Measurements from ENCODE around the gene KCNH4. TPM values are rescaled to one million over a fixed set of nuclear protein-coding genes. Genes with fewer than 3 reads are reported as not detected.

Gene KCNH4
- total and polyA plus RNA-seq, 9 of the 15 experiments (the other 6 are each of a cell fraction or from before 2014, with no cell fraction given), result 0.10 to 1.8 (median 0.50) TPM

DNA sequence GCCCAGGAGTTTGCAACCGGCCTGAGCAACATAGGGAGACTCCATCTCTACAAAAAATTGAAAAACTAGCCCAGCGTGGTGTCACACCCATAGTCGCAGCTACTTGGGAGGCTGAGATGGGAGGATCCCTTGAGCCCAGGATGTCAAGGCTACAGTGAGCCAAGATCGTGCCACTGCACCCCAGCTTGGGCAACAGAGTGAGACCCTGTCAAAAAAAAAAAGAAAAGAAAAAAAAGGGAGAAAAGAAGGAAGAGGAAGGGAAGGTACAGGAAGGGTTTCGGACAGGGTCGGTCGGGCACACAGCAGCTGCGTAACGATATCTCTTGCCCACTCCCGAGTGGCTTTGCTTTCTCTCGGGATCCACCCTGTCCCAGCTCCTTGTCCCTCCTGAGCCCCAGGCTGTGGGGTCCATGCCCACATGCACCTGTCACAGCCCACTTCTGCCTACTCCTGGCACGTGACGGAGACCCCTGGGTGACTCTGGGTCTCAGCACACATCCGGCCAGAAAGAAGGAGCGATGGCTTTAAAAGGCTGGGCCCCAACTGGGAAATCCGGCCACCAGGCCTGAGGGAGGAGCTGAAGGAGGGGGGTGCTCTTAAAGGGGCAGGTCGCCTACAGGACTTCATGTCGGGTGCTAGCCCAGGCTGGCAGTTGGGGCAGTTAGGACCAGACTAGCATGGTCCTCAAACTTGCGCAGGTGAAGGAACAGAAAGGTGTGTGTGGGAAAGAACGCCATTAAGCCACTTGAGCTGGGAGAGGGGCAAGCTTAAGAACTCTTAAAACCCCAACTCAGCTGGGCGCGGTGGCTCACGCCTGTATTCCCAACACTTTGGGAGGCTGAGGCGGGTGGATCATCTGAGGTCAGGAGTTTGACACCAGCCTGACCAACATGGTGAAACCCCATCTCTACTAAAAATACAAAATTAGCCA lies 13.3 kb upstream of the KCNH4 start, which contains the start of gene GHDC (continued):
- peak; percentile 65 for TF ChIP-seq RBBP5 (IDR thresholded peaks at IDR 0.05; ENCODE audit: borderline replicate concordance, insufficient read depth, low read length, poor library complexity, severe bottlenecking)
- TF ChIP-seq MXI1 (IDR thresholded peaks at IDR 0.05; ENCODE audit: low read depth, low read length), result no peak
- TF ChIP-seq E4F1 (CRISPR knock-in tag; IDR thresholded peaks at IDR 0.05; ENCODE audit: borderline replicate concordance), result no peak
- no peak for TF ChIP-seq SRSF3 (IDR thresholded peaks at IDR 0.05; ENCODE audit: insufficient read depth, low read length)
- no peak for TF ChIP-seq NUFIP1 (IDR thresholded peaks at IDR 0.05; ENCODE audit: partially characterized antibody)
- TF ChIP-seq C11orf30 (IDR thresholded peaks at IDR 0.05; ENCODE audit: low read depth), result no peak
- TF ChIP-seq HDAC8 (tag; IDR thresholded peaks at IDR 0.05), result no peak
- no peak for TF ChIP-seq ZNF41 (CRISPR knock-in tag; conservative IDR thresholded peaks at IDR 0.05)
- TF ChIP-seq ZKSCAN1 (IDR thresholded peaks at IDR 0.05; ENCODE audit: low read depth, low read length), result no peak
- no peak for TF ChIP-seq KLF13 (tag; IDR thresholded peaks at IDR 0.05; ENCODE audit: borderline replicate concordance, low read depth)
- no peak for TF ChIP-seq DNMT1 (IDR thresholded peaks at IDR 0.05)
- TF ChIP-seq RAD51 (IDR thresholded peaks at IDR 0.05; ENCODE audit: borderline replicate concordance, low read depth), result no peak
- TF ChIP-seq EHMT2 (IDR thresholded peaks at IDR 0.05), result 0 out of 2 replicates have a peak, but pooled peaks have one; percentile 24
- TF ChIP-seq MTA3 (IDR thresholded peaks at IDR 0.05; ENCODE audit: borderline replicate concordance), result 0 out of 2 replicates have a peak, but pooled peaks have one; percentile 77
- no peak; the same call in 1 of the 2 replicates for TF ChIP-seq ZNF24 (IDR thresholded peaks at IDR 0.05)
- TF ChIP-seq, protein P1, sequence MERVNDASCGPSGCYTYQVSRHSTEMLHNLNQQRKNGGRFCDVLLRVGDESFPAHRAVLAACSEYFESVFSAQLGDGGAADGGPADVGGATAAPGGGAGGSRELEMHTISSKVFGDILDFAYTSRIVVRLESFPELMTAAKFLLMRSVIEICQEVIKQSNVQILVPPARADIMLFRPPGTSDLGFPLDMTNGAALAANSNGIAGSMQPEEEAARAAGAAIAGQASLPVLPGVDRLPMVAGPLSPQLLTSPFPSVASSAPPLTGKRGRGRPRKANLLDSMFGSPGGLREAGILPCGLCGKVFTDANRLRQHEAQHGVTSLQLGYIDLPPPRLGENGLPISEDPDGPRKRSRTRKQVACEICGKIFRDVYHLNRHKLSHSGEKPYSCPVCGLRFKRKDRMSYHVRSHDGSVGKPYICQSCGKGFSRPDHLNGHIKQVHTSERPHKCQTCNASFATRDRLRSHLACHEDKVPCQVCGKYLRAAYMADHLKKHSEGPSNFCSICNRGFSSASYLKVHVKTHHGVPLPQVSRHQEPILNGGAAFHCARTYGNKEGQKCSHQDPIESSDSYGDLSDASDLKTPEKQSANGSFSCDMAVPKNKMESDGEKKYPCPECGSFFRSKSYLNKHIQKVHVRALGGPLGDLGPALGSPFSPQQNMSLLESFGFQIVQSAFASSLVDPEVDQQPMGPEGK (CRISPR knock-in tag; IDR thresholded peaks at IDR 0.05; ENCODE audit: borderline replicate concordance), result no peak
- TF ChIP-seq, protein P2, sequence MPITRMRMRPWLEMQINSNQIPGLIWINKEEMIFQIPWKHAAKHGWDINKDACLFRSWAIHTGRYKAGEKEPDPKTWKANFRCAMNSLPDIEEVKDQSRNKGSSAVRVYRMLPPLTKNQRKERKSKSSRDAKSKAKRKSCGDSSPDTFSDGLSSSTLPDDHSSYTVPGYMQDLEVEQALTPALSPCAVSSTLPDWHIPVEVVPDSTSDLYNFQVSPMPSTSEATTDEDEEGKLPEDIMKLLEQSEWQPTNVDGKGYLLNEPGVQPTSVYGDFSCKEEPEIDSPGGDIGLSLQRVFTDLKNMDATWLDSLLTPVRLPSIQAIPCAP (CRISPR knock-in tag; IDR thresholded peaks at IDR 0.05; ENCODE audit: borderline replicate concordance), result no peak
- no peak for TF ChIP-seq TCF3 (CRISPR knock-in tag; IDR thresholded peaks at IDR 0.05)
- TF ChIP-seq, protein P3, sequence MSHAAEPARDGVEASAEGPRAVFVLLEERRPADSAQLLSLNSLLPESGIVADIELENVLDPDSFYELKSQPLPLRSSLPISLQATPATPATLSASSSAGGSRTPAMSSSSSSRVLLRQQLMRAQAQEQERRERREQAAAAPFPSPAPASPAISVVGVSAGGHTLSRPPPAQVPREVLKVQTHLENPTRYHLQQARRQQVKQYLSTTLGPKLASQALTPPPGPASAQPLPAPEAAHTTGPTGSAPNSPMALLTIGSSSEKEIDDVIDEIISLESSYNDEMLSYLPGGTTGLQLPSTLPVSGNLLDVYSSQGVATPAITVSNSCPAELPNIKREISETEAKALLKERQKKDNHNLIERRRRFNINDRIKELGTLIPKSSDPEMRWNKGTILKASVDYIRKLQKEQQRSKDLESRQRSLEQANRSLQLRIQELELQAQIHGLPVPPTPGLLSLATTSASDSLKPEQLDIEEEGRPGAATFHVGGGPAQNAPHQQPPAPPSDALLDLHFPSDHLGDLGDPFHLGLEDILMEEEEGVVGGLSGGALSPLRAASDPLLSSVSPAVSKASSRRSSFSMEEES (CRISPR knock-in tag; IDR thresholded peaks at IDR 0.05), result no peak
- no peak for TF ChIP-seq HMGN3 (IDR thresholded peaks at IDR 0.05; ENCODE audit: borderline replicate concordance, extremely low read depth, insufficient read length, low read depth, low read length)

Data from K562 (cell line).